Measurements from ENCODE around the gene DLGAP1. TPM values are rescaled to one million over a fixed set of nuclear protein-coding genes. Genes with fewer than 3 reads are reported as not detected.

Gene DLGAP1
- total and polyA plus RNA-seq, 4 donors: 0.54 to 11.8 (median 3.1) TPM

GRCh38 chr18:4063545-4063944, 391.6 kb downstream of the DLGAP1 start:
- Histone ChIP-seq H3K9me3 (ENCODE audit: control insufficient read depth in 4 of 4, insufficient read depth in 3 of 4, low read length in 3 of 4) (peaks cover 0 to 7% (median 5%) of the 10 kb centered on the region in 4 donors), H3K9ac (ENCODE audit: insufficient read depth in 1 of 2, low read length in 2 of 2) (no peak overlapping the region), H3K4me3 (no peak overlapping the region), H3K4me1 (ENCODE audit: control insufficient read depth in 5 of 5, insufficient read depth in 5 of 5, low read length in 5 of 5) (no peaks in the 10 kb centered on the region), H3K36me3 (ENCODE audit: control insufficient read depth in 4 of 4, insufficient read depth in 4 of 4, low read length in 4 of 4) (no peaks in the 10 kb centered on the region), H3K27ac (ENCODE audit: low read depth in 1 of 2, low read length in 1 of 2) (no peak overlapping the region), H3K27me3 (ENCODE audit: control insufficient read depth in 3 of 3, insufficient read depth in 3 of 3, low read length in 2 of 3) (no peaks in the 10 kb centered on the region)
- ATAC-seq (ENCODE audit: insufficient read depth, low FRiP score): no peak
- no peak for DNase-seq
- TF ChIP-seq, protein P1, sequence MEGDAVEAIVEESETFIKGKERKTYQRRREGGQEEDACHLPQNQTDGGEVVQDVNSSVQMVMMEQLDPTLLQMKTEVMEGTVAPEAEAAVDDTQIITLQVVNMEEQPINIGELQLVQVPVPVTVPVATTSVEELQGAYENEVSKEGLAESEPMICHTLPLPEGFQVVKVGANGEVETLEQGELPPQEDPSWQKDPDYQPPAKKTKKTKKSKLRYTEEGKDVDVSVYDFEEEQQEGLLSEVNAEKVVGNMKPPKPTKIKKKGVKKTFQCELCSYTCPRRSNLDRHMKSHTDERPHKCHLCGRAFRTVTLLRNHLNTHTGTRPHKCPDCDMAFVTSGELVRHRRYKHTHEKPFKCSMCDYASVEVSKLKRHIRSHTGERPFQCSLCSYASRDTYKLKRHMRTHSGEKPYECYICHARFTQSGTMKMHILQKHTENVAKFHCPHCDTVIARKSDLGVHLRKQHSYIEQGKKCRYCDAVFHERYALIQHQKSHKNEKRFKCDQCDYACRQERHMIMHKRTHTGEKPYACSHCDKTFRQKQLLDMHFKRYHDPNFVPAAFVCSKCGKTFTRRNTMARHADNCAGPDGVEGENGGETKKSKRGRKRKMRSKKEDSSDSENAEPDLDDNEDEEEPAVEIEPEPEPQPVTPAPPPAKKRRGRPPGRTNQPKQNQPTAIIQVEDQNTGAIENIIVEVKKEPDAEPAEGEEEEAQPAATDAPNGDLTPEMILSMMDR (IDR thresholded peaks at IDR 0.05; ENCODE audit: control extremely low read depth, extremely low read depth): no peak

- no peak for DNase-seq
- H3K27me3 ChIP-seq (ENCODE audit: control insufficient read depth in 3 of 3, insufficient read depth in 3 of 3, low read length in 2 of 3): no peaks in the 10 kb centered on the region
- H3K4me3 ChIP-seq: no peak overlapping the region
- no peaks in the 10 kb centered on the region for H3K36me3 ChIP-seq (ENCODE audit: control insufficient read depth in 4 of 4, insufficient read depth in 4 of 4, low read length in 4 of 4)
- no peak overlapping the region for H3K9ac ChIP-seq (ENCODE audit: insufficient read depth in 1 of 2, low read length in 2 of 2)
- TF ChIP-seq, protein P1 (IDR thresholded peaks at IDR 0.05; ENCODE audit: control extremely low read depth, extremely low read depth): no peak
- H3K27ac ChIP-seq (ENCODE audit: low read depth in 1 of 2, low read length in 1 of 2): no peak overlapping the region
- H3K9me3 ChIP-seq (ENCODE audit: control insufficient read depth in 4 of 4, insufficient read depth in 3 of 4, low read length in 3 of 4): peaks cover 0 to 7% (median 5%) of the 10 kb centered on the region in 4 donors
- no peaks in the 10 kb centered on the region for H3K4me1 ChIP-seq (ENCODE audit: control insufficient read depth in 5 of 5, insufficient read depth in 5 of 5, low read length in 5 of 5)
- ATAC-seq (ENCODE audit: insufficient read depth, low FRiP score): no peak
- 48 to 58% methylated on average over 5 of the region's 5 CpGs for WGBS, 2 donors
Observed at GRCh38 chr18:4060427-4061281, 394.5 kb downstream of the DLGAP1 start.

GRCh38 chr18:4058179-4058578, 396.9 kb downstream of the DLGAP1 start:
- Histone ChIP-seq H3K27me3 (ENCODE audit: control insufficient read depth in 3 of 3, insufficient read depth in 3 of 3, low read length in 2 of 3) (no peaks in the 10 kb centered on the region), H3K4me3 (no peak overlapping the region), H3K9me3 (ENCODE audit: control insufficient read depth in 4 of 4, insufficient read depth in 3 of 4, low read length in 3 of 4) (peaks cover 0 to 7% (median 5%) of the 10 kb centered on the region in 4 donors), H3K36me3 (ENCODE audit: control insufficient read depth in 4 of 4, insufficient read depth in 4 of 4, low read length in 4 of 4) (no peaks in the 10 kb centered on the region), H3K9ac (ENCODE audit: insufficient read depth in 1 of 2, low read length in 2 of 2) (no peak overlapping the region), H3K27ac (ENCODE audit: low read depth in 1 of 2, low read length in 1 of 2) (no peak overlapping the region), H3K4me1 (ENCODE audit: control insufficient read depth in 5 of 5, insufficient read depth in 5 of 5, low read length in 5 of 5) (no peaks in the 10 kb centered on the region)
- TF ChIP-seq, protein P1 (IDR thresholded peaks at IDR 0.05; ENCODE audit: control extremely low read depth, extremely low read depth): no peak
- ATAC-seq (ENCODE audit: insufficient read depth, low FRiP score) (no peak), DNase-seq (no peak)
- WGBS, 2 donors: 65 to 70% methylated on average over 1 of the region's 1 CpG

All from lung (tissue), 12 donors.